HCT116 (cell line): Measurements from ENCODE around the gene TENM4. TPM values are rescaled to one million over a fixed set of nuclear protein-coding genes. Genes with fewer than 3 reads are reported as not detected.

Experiments
- ATAC-seq: fragments of 200-7000 bp; cut with Tn5 transposase; 2 replicates; pipeline ENCODE4 v1.9.1; 2020; ENCODE audit warnings: mild to moderate bottlenecking, moderate library complexity
- BruUV-seq: library from RNA; stranded (reverse); fragments of 400-500 nt; replicated peaks from 2 replicates; lab custom pipeline; 2021; lab: Mats Ljungman, UMichigan
- CTCF ChIA-PET: fragments of 300-600 bp; sonication (Branson Sonifier 250); formaldehyde crosslinking; loops from one replicate; lab custom pipeline; 2021; ENCODE audit warnings: antibody characterized with exemption; lab: Charles Lee
- POLR2A ChIA-PET: fragments of 300-600, 350-600 bp; sonication (Branson Sonifier 250); formaldehyde crosslinking; loops from one replicate; lab custom pipeline; 2021; ENCODE audit warnings: antibody characterized with exemption; lab: Charles Lee
- RAD21 ChIA-PET, 2 experiments: fragments of 300-600 bp; sonication (Branson Sonifier 250); formaldehyde crosslinking; loops; one replicate each; lab custom pipeline; 2023; ENCODE audit warnings: low total read pairs in 2 of 2; ENCODE audit not compliant: uncharacterized antibody in 2 of 2, unreplicated experiment in 2 of 2, low non-redundant PET in 1 of 2; lab: Charles Lee
- DNase-seq: peaks from one replicate; pipeline ENCODE4 v3.0.0-alpha.2; 2010; ENCODE audit warnings: low read depth, low spot score
- H2AFZ ChIP-seq: fragments of 200-600 bp; shearing (Covaris generic), sonication (generic); 2 replicates; pipeline ENCODE4 v1.6.1; 2017; ENCODE audit warnings: low read depth, mixed run types, mixed read lengths, antibody characterized with exemption, low read length; ENCODE audit not compliant: poor library complexity, severe bottlenecking
- H3K27ac ChIP-seq: 2 replicates; pipeline ENCODE4 v1.5.1; 2012; ENCODE audit warnings: low read depth, low read length
- H3K27me3 ChIP-seq: fragments of 200-600 bp; sonication (generic); 2 replicates; pipeline ENCODE4 v1.6.1; 2016; ENCODE audit warnings: mixed run types, low read length, mixed read lengths; ENCODE audit not compliant: insufficient read depth
- H3K36me3 ChIP-seq, 2 experiments: fragments of 200-500 bp in 1 of 2; fragments of 200-600 bp in 1 of 2; sonication (Bioruptor generic) in 1 of 2; sonication (generic) in 1 of 2; 2 replicates each; pipeline versions ENCODE4 v1.5.1 to v1.6.1; 2014 to 2016; ENCODE audit warnings: low read length in 2 of 2, inconsistent platforms in 1 of 2, mixed read lengths in 1 of 2, mixed run types in 1 of 2; ENCODE audit not compliant: insufficient read depth in 2 of 2, control insufficient read depth in 1 of 2
- H3K4me1 ChIP-seq, 2 experiments: fragments of 200-600 bp in 1 of 2; sonication (generic) in 1 of 2; 2 replicates each; pipeline versions ENCODE4 v1.5.1 to v1.6.1; 2012 to 2017; ENCODE audit warnings: low read length in 2 of 2, inconsistent platforms in 1 of 2, mild to moderate bottlenecking in 1 of 2, mixed read lengths in 1 of 2, mixed run types in 1 of 2, moderate library complexity in 1 of 2; ENCODE audit not compliant: insufficient read depth in 2 of 2, control insufficient read depth in 1 of 2
- H3K4me2 ChIP-seq: fragments of 200-600 bp; sonication (generic); 2 replicates; pipeline ENCODE4 v1.6.1; 2017; ENCODE audit warnings: mixed run types, low read length, mixed read lengths
- H3K4me3 ChIP-seq, 2 experiments: fragments of 200-600 bp in 1 of 2; sonication (generic) in 1 of 2; replicated peaks in 1 of 2; 2 replicates each; pipeline ENCODE4 v1.5.1; 2011 to 2016; ENCODE audit warnings: low read length in 2 of 2, control low read depth in 1 of 2, low read depth in 1 of 2, mild to moderate bottlenecking in 1 of 2, mixed read lengths in 1 of 2, mixed run types in 1 of 2
- H3K79me2 ChIP-seq: fragments of 200-600 bp; sonication (generic); 2 replicates; pipeline ENCODE4 v1.6.1; 2017; ENCODE audit warnings: mild to moderate bottlenecking, mixed run types, low read length, moderate library complexity, mixed read lengths; ENCODE audit not compliant: insufficient read depth
- H3K9ac ChIP-seq: fragments of 200-600 bp; sonication (generic); 2 replicates; pipeline ENCODE4 v1.6.1; 2016; ENCODE audit warnings: low read length, mixed read lengths
- H3K9me2 ChIP-seq: fragments of 200-600 bp; sonication (generic), shearing (Covaris generic); 2 replicates; pipeline ENCODE4 v1.6.1; 2017; ENCODE audit warnings: mixed run types, mild to moderate bottlenecking, moderate library complexity; ENCODE audit not compliant: insufficient read depth
- H3K9me3 ChIP-seq, 2 experiments: fragments of 200-500 bp in 1 of 2; fragments of 200-600 bp in 1 of 2; sonication (Bioruptor generic) in 1 of 2; sonication (generic) in 1 of 2; 2 replicates each; pipeline ENCODE4 v1.6.1; 2014 to 2017; ENCODE audit warnings: low read length in 2 of 2, mixed read lengths in 2 of 2, inconsistent platforms in 1 of 2, low read depth in 1 of 2, mild to moderate bottlenecking in 1 of 2, mixed run types in 1 of 2, moderate library complexity in 1 of 2; ENCODE audit not compliant: control insufficient read depth in 1 of 2, insufficient read depth in 1 of 2
- H4K20me1 ChIP-seq: fragments of 200-600 bp; sonication (generic), shearing (Covaris generic); 2 replicates; pipeline ENCODE4 v1.6.1; 2017; ENCODE audit warnings: mixed run types, mild to moderate bottlenecking, moderate library complexity; ENCODE audit not compliant: insufficient read depth
- CEBPB ChIP-seq: IDR thresholded peaks from 2 replicates; pipeline ENCODE4 v1.6.1; 2012; ENCODE audit warnings: low read depth
- EGR1 ChIP-seq: IDR thresholded peaks from 2 replicates; pipeline ENCODE4 v1.6.1; 2012; ENCODE audit warnings: low read depth
- EZH2 ChIP-seq: fragments of 200-600 bp; sonication (generic); IDR thresholded peaks from 2 replicates; pipeline ENCODE4 v1.6.1; 2017; ENCODE audit warnings: antibody characterized with exemption, mixed run types
- EZH2phosphoT487 ChIP-seq: fragments of 200-600 bp; IDR thresholded peaks from 2 replicates; pipeline ENCODE4 v1.6.1; 2018; ENCODE audit warnings: antibody characterized with exemption, borderline replicate concordance
- JUND ChIP-seq: IDR thresholded peaks from 2 replicates; pipeline ENCODE4 v1.6.1; 2012
- RAD21 ChIP-seq: IDR thresholded peaks from 2 replicates; pipeline ENCODE4 v1.6.1; 2012; ENCODE audit warnings: low read depth, mild to moderate bottlenecking
- SP1 ChIP-seq: IDR thresholded peaks from 2 replicates; pipeline ENCODE4 v1.6.1; 2012; ENCODE audit warnings: low read depth
- TCF7L2 ChIP-seq: IDR thresholded peaks from 2 replicates; pipeline ENCODE4 v1.7.0; 2011; ENCODE audit warnings: borderline replicate concordance, inconsistent platforms; ENCODE audit not compliant: insufficient read depth, insufficient read length; ENCODE audit errors: extremely low read depth
- ZFX ChIP-seq: fragments of 450-650 bp; IDR thresholded peaks from 2 replicates; pipeline ENCODE4 v1.6.1; 2017
- intact Hi-C: fragments of 100-400 bp; cut with micrococcal nuclease; formaldehyde crosslinking; loops from 2 replicates; pipeline ENCODE4 v1.10.0; 2022
- total RNA-seq: library from RNA; stranded (reverse); gene quantifications from one replicate; pipeline ENCODE4 v1.2.1, GENCODE V29; 2021; ENCODE audit not compliant: unreplicated experiment

The TENM4 gene
- total RNA-seq, 1 experiment from 2014 or later: 0.05 TPM

GRCh38 chr11:79167510-79168188 is 273.2 kb downstream of the TENM4 start:
- no TSS peak for BruUV-seq
- Histone ChIP-seq H3K27me3 (peaks cover 24% of the 10 kb centered on the region), H3K9me2 (no peaks in the 10 kb centered on the region), H3K4me3 (no peak overlapping the region), H3K27ac (no peak overlapping the region), H3K36me3 (no peaks in the 10 kb centered on the region), H3K4me2 (no peak overlapping the region), H3K9ac (no peak overlapping the region), H3K79me2 (no peaks in the 10 kb centered on the region), H4K20me1 (no peaks in the 10 kb centered on the region), H2AFZ (no peak overlapping the region), H3K9me3 (no peaks in the 10 kb centered on the region), H3K4me1 (no peaks in the 10 kb centered on the region)
- DNase-seq: no peak
- ChIA-PET CTCF (no interaction called here), RAD21 (no interaction called here), POLR2A (no interaction called here)
- intact Hi-C loops: no loop called here
- no peak for ATAC-seq
- TF ChIP-seq JUND: no peak
- no peak for TF ChIP-seq TCF7L2
- no peak for TF ChIP-seq SP1
- no peak for TF ChIP-seq EZH2
- no peak for TF ChIP-seq ZFX
- TF ChIP-seq CEBPB: no peak

DNA sequence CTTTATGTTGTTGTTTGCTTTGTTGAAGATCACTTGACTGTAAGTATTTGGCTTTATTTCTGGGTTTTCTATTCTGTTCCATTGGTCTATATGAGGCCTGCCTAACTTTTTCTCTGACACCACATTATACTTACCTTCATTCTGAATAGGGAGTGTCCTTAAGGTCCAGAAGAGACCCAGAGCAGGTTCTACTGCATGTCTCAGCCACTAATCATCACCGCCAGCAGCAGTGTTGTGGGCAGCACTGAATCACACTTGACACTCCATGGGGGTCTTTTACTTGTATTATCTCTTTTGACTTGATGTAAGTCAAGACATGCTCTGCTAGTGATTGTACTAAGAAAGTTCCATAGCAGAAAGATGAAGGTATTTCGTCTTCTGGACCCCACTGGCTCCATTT is 274.9 kb downstream of the TENM4 start:
- Histone ChIP-seq H3K79me2 (no peaks in the 10 kb centered on the region), H3K27me3 (peaks cover 7% of the 10 kb centered on the region), H3K9ac (no peak overlapping the region), H3K36me3 (no peaks in the 10 kb centered on the region), H2AFZ (no peak overlapping the region), H3K9me2 (no peaks in the 10 kb centered on the region), H3K4me2 (no peak overlapping the region), H3K27ac (no peak overlapping the region), H3K4me1 (no peaks in the 10 kb centered on the region), H3K9me3 (no peaks in the 10 kb centered on the region), H4K20me1 (no peaks in the 10 kb centered on the region), H3K4me3 (no peak overlapping the region)
- intact Hi-C loops: no loop called here
- DNase-seq (no peak), ATAC-seq (no peak)
- POLR2A ChIA-PET: no interaction called here
- CTCF ChIA-PET: no interaction called here
- BruUV-seq: no TSS peak
- TF ChIP-seq EGR1 (no peak), SP1 (no peak), EZH2 (no peak), ZFX (no peak), EZH2phosphoT487 (no peak), RAD21 (no peak)
- RAD21 ChIA-PET: no interaction called here
